H9 (cell line): ENCODE measurements around the gene KNSTRN. TPM values are rescaled to one million over a fixed set of nuclear protein-coding genes. Genes with fewer than 3 reads are reported as not detected.

Experiments used
- DNase-seq: peaks from one replicate; pipeline ENCODE4 v3.0.0-alpha.2; 2017
- H2AFZ ChIP-seq: one replicate; pipeline ENCODE4 v1.6.1; 2013; ENCODE audit warnings: mild to moderate bottlenecking, low read length, control low read depth, moderate library complexity
- H2AK5ac ChIP-seq: 2 replicates; pipeline ENCODE4 v1.6.1; 2013; ENCODE audit warnings: low read length, control low read depth, mixed read lengths; ENCODE audit not compliant: insufficient read length
- H2BK120ac ChIP-seq: one replicate; pipeline ENCODE4 v1.6.1; 2013; ENCODE audit warnings: low read depth, mild to moderate bottlenecking, low read length, control low read depth, inconsistent platforms; ENCODE audit not compliant: poor library complexity, severe bottlenecking
- H2BK12ac ChIP-seq: 2 replicates; pipeline ENCODE4 v1.6.1; 2013; ENCODE audit warnings: low read length, control low read depth, mixed read lengths, low read depth; ENCODE audit not compliant: insufficient read length
- H2BK15ac ChIP-seq: 2 replicates; pipeline ENCODE4 v1.6.1; 2013; ENCODE audit warnings: low read depth, low read length, control low read depth
- H2BK20ac ChIP-seq: one replicate; pipeline ENCODE4 v1.6.1; 2013; ENCODE audit warnings: low read depth, mild to moderate bottlenecking, low read length, control low read depth, inconsistent platforms; ENCODE audit not compliant: poor library complexity, severe bottlenecking
- H2BK5ac ChIP-seq: 2 replicates; pipeline ENCODE4 v1.6.1; 2013; ENCODE audit warnings: low read length, control low read depth, mixed read lengths; ENCODE audit not compliant: insufficient read length
- H3K14ac ChIP-seq: 2 replicates; pipeline ENCODE4 v1.6.1; 2013; ENCODE audit warnings: low read length, control low read depth; ENCODE audit not compliant: insufficient read depth
- H3K18ac ChIP-seq: 2 replicates; pipeline ENCODE4 v1.6.1; 2013; ENCODE audit warnings: low read depth, mild to moderate bottlenecking, mixed read lengths, low read length, control low read depth; ENCODE audit not compliant: insufficient read length
- H3K23ac ChIP-seq: 2 replicates; pipeline ENCODE4 v1.6.1; 2013; ENCODE audit warnings: low read length, control low read depth, mixed read lengths, low read depth; ENCODE audit not compliant: insufficient read length
- H3K23me2 ChIP-seq: 2 replicates; pipeline ENCODE4 v1.6.1; 2013; ENCODE audit warnings: low read depth, mild to moderate bottlenecking, mixed read lengths, low read length, control low read depth; ENCODE audit not compliant: insufficient read length, poor library complexity, severe bottlenecking
- H3K27ac ChIP-seq: 2 replicates; pipeline ENCODE4 v1.5.1; 2013; ENCODE audit warnings: low read length, control low read depth, mixed read lengths, low read depth; ENCODE audit not compliant: insufficient read length
- H3K27me3 ChIP-seq: 2 replicates; pipeline ENCODE4 v1.6.1; 2013; ENCODE audit warnings: low read length, control low read depth, inconsistent platforms; ENCODE audit not compliant: insufficient read depth
- H3K4ac ChIP-seq: 2 replicates; pipeline ENCODE4 v1.6.1; 2013; ENCODE audit warnings: low read depth, mild to moderate bottlenecking, control low read depth, inconsistent platforms, low read length, moderate library complexity
- H3K4me1 ChIP-seq: 2 replicates; pipeline ENCODE4 v1.6.1; 2013; ENCODE audit warnings: low read length, control low read depth, inconsistent platforms; ENCODE audit not compliant: insufficient read depth
- H3K4me2 ChIP-seq: 2 replicates; pipeline ENCODE4 v1.6.1; 2013; ENCODE audit warnings: low read length, control low read depth, mixed read lengths; ENCODE audit not compliant: insufficient read length, insufficient read depth
- H3K56ac ChIP-seq: 2 replicates; pipeline ENCODE4 v1.6.1; 2013; ENCODE audit warnings: low read depth, mild to moderate bottlenecking, mixed read lengths, low read length, control low read depth; ENCODE audit not compliant: insufficient read length
- H3K79me1 ChIP-seq: 2 replicates; pipeline ENCODE4 v1.6.1; 2013; ENCODE audit warnings: low read depth, mild to moderate bottlenecking, moderate library complexity, low read length, control low read depth, inconsistent platforms; ENCODE audit not compliant: insufficient read depth, poor library complexity, severe bottlenecking
- H3K79me2 ChIP-seq: 2 replicates; pipeline ENCODE4 v1.6.1; 2013; ENCODE audit warnings: low read length, control low read depth, inconsistent platforms; ENCODE audit not compliant: insufficient read depth
- H3K9ac ChIP-seq: 2 replicates; pipeline ENCODE4 v1.6.1; 2013; ENCODE audit warnings: low read length, control low read depth, mixed read lengths; ENCODE audit not compliant: insufficient read length; ENCODE audit errors: extremely low read depth
- H3K9me3 ChIP-seq: one replicate; pipeline ENCODE4 v1.6.1; 2013; ENCODE audit warnings: low read depth, low read length, inconsistent platforms; ENCODE audit not compliant: control insufficient read depth
- H3T11ph ChIP-seq: one replicate; pipeline ENCODE4 v1.6.1; 2013; ENCODE audit warnings: mild to moderate bottlenecking, low read length, control low read depth, inconsistent platforms
- H4K20me1 ChIP-seq: one replicate; pipeline ENCODE4 v1.6.1; 2013; ENCODE audit not compliant: control insufficient read depth, insufficient read length, insufficient read depth
- H4K5ac ChIP-seq: 2 replicates; pipeline ENCODE4 v1.6.1; 2013; ENCODE audit warnings: low read depth, mild to moderate bottlenecking, mixed read lengths, low read length, control low read depth; ENCODE audit not compliant: insufficient read length
- H4K8ac ChIP-seq: replicated peaks from 2 replicates; pipeline ENCODE4 v1.6.1; 2013; ENCODE audit warnings: low read length, control low read depth, mixed read lengths, low read depth; ENCODE audit not compliant: insufficient read length
- H4K91ac ChIP-seq: 2 replicates; pipeline ENCODE4 v1.6.1; 2013; ENCODE audit warnings: low read depth, mild to moderate bottlenecking, moderate library complexity, mixed read lengths, low read length, control low read depth; ENCODE audit not compliant: insufficient read length
- H3K27ac Mint-ChIP-seq, 3 experiments: 2 replicates in 2 of 3; 3 replicates in 1 of 3; pipeline ENCODE4 v1.8.0; 2020 to 2021; ENCODE audit warnings: mixed read lengths in 3 of 3, mild to moderate bottlenecking in 1 of 3, moderate library complexity in 1 of 3
- H3K27me3 Mint-ChIP-seq: 2 replicates; pipeline ENCODE4 v1.8.0; 2021; ENCODE audit warnings: low read depth, mild to moderate bottlenecking, moderate library complexity, mixed read lengths
- H3K36me3 Mint-ChIP-seq, 3 experiments: 2 replicates in 2 of 3; 3 replicates in 1 of 3; pipeline ENCODE4 v1.8.0; 2020 to 2021; ENCODE audit warnings: low read depth in 3 of 3, mixed read lengths in 3 of 3; ENCODE audit not compliant: insufficient read depth in 1 of 3
- H3K4me1 Mint-ChIP-seq, 2 experiments: 2 replicates each; pipeline ENCODE4 v1.8.0; 2020; ENCODE audit warnings: mixed read lengths in 2 of 2
- H3K4me3 Mint-ChIP-seq, 2 experiments: 2 replicates in 1 of 2; 3 replicates in 1 of 2; pipeline ENCODE4 v1.8.0; 2020 to 2021; ENCODE audit warnings: mild to moderate bottlenecking in 2 of 2, mixed read lengths in 2 of 2, moderate library complexity in 1 of 2
- H3K9me3 Mint-ChIP-seq, 2 experiments: 2 replicates in 1 of 2; 3 replicates in 1 of 2; pipeline ENCODE4 v1.8.0; 2020; ENCODE audit warnings: mild to moderate bottlenecking in 2 of 2, mixed read lengths in 2 of 2, moderate library complexity in 1 of 2
- WGBS: extraction: QIAGEN DNeasy Blood & Tissue Kit; methylation state at CpG from one replicate; pipeline ENCODE4 v1.1.7; 2013; ENCODE audit warnings: missing lambda C conversion rate, low lambda C conversion rate, mixed read lengths; ENCODE audit not compliant: insufficient read length; ENCODE audit errors: extremely low coverage; 5-methylcytosine and 5-hydroxymethylcytosine counted together
- total RNA-seq: library from RNA; stranded (reverse); gene quantifications from 2 replicates; pipeline ENCODE4 v1.2.1, GENCODE V29; 2021
- TF ChIP-seq, protein P1 (sequence below): fragments of 200-600 bp; sonication (generic); conservative IDR thresholded peaks from 3 replicates; pipeline ENCODE4 v1.8.0; 2021; ENCODE audit warnings: antibody characterized with exemption, mild to moderate bottlenecking

KNSTRN gene
- total RNA-seq, 1 experiment from 2014 or later: 53.9 TPM

DNA sequence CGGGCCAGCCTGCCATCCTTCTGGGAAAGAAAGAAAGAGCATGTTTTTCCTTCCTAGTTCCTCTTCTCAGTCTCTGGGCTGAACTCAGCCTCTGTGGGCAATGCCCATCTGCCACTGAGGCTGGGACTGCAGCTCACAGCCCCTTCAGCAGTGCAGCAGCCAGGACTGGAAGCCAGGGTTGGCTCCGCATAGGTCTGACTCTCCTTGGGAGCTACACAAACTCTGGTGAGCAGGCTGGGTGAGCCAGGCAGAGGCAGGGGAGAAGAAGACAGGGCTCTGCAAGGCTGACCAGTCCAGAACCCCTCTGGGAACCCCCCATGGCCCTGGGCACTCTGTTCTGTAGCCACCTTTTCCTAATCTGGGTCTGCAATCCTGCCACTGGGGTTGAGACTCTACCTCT, 20.9 kb upstream of the KNSTRN start:
- no peak overlapping the region for H3K4ac ChIP-seq
- no peak overlapping the region for H3K9ac ChIP-seq
- Mint-ChIP-seq H3K36me3 (no peaks in the 10 kb centered on the region; a peak in 1 of 7 replicates), H3K27ac (no peak overlapping the region), H3K27me3 (peaks cover 55% of the 10 kb centered on the region), H3K9me3 (no peaks in the 10 kb centered on the region), H3K4me1 (peaks cover 4 to 21% of the 10 kb centered on the region in 2 experiments), H3K4me3 (no peak overlapping the region; a peak in 1 of 5 replicates)
- no peaks in the 10 kb centered on the region for H3K9me3 ChIP-seq
- H4K5ac ChIP-seq: no peak overlapping the region
- no peak overlapping the region for H3T11ph ChIP-seq
- no peak overlapping the region for H3K56ac ChIP-seq
- H4K8ac ChIP-seq: no peak overlapping the region
- no peak overlapping the region for H2BK20ac ChIP-seq
- no peaks in the 10 kb centered on the region; the same call in 1 of the 2 replicates for H3K4me1 ChIP-seq
- H3K79me1 ChIP-seq: no peaks in the 10 kb centered on the region
- H3K27ac ChIP-seq: no peak overlapping the region
- TF ChIP-seq, protein P1, sequence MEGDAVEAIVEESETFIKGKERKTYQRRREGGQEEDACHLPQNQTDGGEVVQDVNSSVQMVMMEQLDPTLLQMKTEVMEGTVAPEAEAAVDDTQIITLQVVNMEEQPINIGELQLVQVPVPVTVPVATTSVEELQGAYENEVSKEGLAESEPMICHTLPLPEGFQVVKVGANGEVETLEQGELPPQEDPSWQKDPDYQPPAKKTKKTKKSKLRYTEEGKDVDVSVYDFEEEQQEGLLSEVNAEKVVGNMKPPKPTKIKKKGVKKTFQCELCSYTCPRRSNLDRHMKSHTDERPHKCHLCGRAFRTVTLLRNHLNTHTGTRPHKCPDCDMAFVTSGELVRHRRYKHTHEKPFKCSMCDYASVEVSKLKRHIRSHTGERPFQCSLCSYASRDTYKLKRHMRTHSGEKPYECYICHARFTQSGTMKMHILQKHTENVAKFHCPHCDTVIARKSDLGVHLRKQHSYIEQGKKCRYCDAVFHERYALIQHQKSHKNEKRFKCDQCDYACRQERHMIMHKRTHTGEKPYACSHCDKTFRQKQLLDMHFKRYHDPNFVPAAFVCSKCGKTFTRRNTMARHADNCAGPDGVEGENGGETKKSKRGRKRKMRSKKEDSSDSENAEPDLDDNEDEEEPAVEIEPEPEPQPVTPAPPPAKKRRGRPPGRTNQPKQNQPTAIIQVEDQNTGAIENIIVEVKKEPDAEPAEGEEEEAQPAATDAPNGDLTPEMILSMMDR: no peak
- H3K4me2 ChIP-seq: no peak overlapping the region
- H3K14ac ChIP-seq: no peak overlapping the region
- no peak overlapping the region for H4K91ac ChIP-seq
- H2BK5ac ChIP-seq: no peak overlapping the region
- DNase-seq: no peak
- no peak overlapping the region for H3K18ac ChIP-seq
- H2BK15ac ChIP-seq: no peak overlapping the region
- WGBS: no CpG with 5 or more reads among the region's 2 CpGs
- H3K27me3 ChIP-seq: peaks cover 3% of the 10 kb centered on the region
- H3K23me2 ChIP-seq: peaks cover 4% of the 10 kb centered on the region
- H4K20me1 ChIP-seq: no peaks in the 10 kb centered on the region
- no peak overlapping the region for H2AK5ac ChIP-seq
- no peaks in the 10 kb centered on the region for H3K79me2 ChIP-seq
- H3K23ac ChIP-seq: no peak overlapping the region
- no peak overlapping the region for H2BK12ac ChIP-seq
- H2BK120ac ChIP-seq: no peak overlapping the region
- H2AFZ ChIP-seq: no peak overlapping the region
